DND-41 (cell line): ENCODE measurements around the gene ECHS1.
"Not testable (repeated sequence)": the region's sequence is repeated elsewhere in the genome, so short reads cannot be mapped to it uniquely, and the experiment has no call there.

Experiments used
- ATAC-seq: fragments of 200-7000 bp; cut with Tn5 transposase; 3 replicates; pipeline ENCODE4 v1.9.1; 2021; ENCODE audit warnings: low read depth; ENCODE audit not compliant: insufficient read depth
- DNase-seq: peaks from one replicate; pipeline ENCODE4 v3.0.0-alpha.2; 2020
- H2AFZ ChIP-seq: 2 replicates; pipeline ENCODE4 v1.6.0; 2012; ENCODE audit warnings: low read depth, low read length
- H3K27ac ChIP-seq: 2 replicates; pipeline ENCODE4 v1.5.1; 2012; ENCODE audit warnings: low read length, inconsistent platforms
- H3K27me3 ChIP-seq: fragments of 200-600 bp; sonication (generic); 2 replicates; pipeline ENCODE4 v1.6.0; 2012; ENCODE audit warnings: low read length, mild to moderate bottlenecking, inconsistent platforms; ENCODE audit not compliant: insufficient read depth, poor library complexity
- H3K36me3 ChIP-seq: 2 replicates; pipeline ENCODE4 v1.5.1; 2012; ENCODE audit warnings: low read length, inconsistent platforms; ENCODE audit not compliant: insufficient read depth
- H3K4me1 ChIP-seq: 2 replicates; pipeline ENCODE4 v1.5.1; 2012; ENCODE audit warnings: mild to moderate bottlenecking, low read length; ENCODE audit not compliant: insufficient read depth
- H3K4me2 ChIP-seq: 2 replicates; pipeline ENCODE4 v1.6.0; 2012; ENCODE audit warnings: mild to moderate bottlenecking, moderate library complexity, low read length, inconsistent platforms; ENCODE audit not compliant: insufficient read depth
- H3K4me3 ChIP-seq, 2 experiments: fragments of 200-600 bp in 1 of 2; shearing (Covaris generic) in 1 of 2; 2 replicates each; pipeline ENCODE4 v1.5.1; 2012 to 2016; ENCODE audit warnings: inconsistent platforms in 2 of 2, low read length in 2 of 2, mild to moderate bottlenecking in 2 of 2, low read depth in 1 of 2, moderate library complexity in 1 of 2
- H3K79me2 ChIP-seq: 2 replicates; pipeline ENCODE4 v1.6.0; 2012; ENCODE audit warnings: low read length, inconsistent platforms; ENCODE audit not compliant: insufficient read depth
- H3K9ac ChIP-seq: 2 replicates; pipeline ENCODE4 v1.6.0; 2012; ENCODE audit warnings: low read depth, mild to moderate bottlenecking, inconsistent platforms, low read length, moderate library complexity
- H3K9me3 ChIP-seq: 2 replicates; pipeline ENCODE4 v1.5.1; 2012; ENCODE audit warnings: low read length, moderate library complexity, mild to moderate bottlenecking, inconsistent platforms; ENCODE audit not compliant: insufficient read depth, severe bottlenecking
- H4K20me1 ChIP-seq: 2 replicates; pipeline ENCODE4 v1.6.0; 2012; ENCODE audit warnings: low read length; ENCODE audit not compliant: insufficient read depth
- CTCF ChIP-seq: IDR thresholded peaks from 2 replicates; pipeline ENCODE4 v1.5.1; 2012; ENCODE audit warnings: borderline replicate concordance, low read length, moderate library complexity, mild to moderate bottlenecking; ENCODE audit not compliant: poor library complexity, severe bottlenecking; ENCODE audit errors: extremely low read depth
- EZH2 ChIP-seq: IDR thresholded peaks from 3 replicates; pipeline ENCODE4 v1.6.1; 2012; ENCODE audit warnings: borderline replicate concordance, low read depth, mild to moderate bottlenecking, moderate library complexity, low read length, inconsistent platforms; ENCODE audit not compliant: severe bottlenecking

Gene ECHS1

GRCh38 chr10:133415752-133416151 lies 42.6 kb upstream of the ECHS1 start:
- H4K20me1 ChIP-seq = no peaks in the 10 kb centered on the region; the same call in 1 of the 2 replicates
- H3K4me1 ChIP-seq = no peaks in the 10 kb centered on the region
- DNase-seq (no peak), ATAC-seq (no peak)
- peaks cover 38% of the 10 kb centered on the region for H3K79me2 ChIP-seq
- peaks cover 37% of the 10 kb centered on the region for H3K9me3 ChIP-seq
- no peak overlapping the region for H2AFZ ChIP-seq
- H3K36me3 ChIP-seq = peaks cover 72% of the 10 kb centered on the region
- H3K9ac ChIP-seq = no peak overlapping the region
- H3K27me3 ChIP-seq = no peaks in the 10 kb centered on the region
- H3K27ac ChIP-seq = no peak overlapping the region
- no peak overlapping the region for H3K4me3 ChIP-seq
- H3K4me2 ChIP-seq = no peak overlapping the region
- TF ChIP-seq CTCF = no peak
- no peak for TF ChIP-seq EZH2

- not testable (repeated sequence) for H3K27ac ChIP-seq, H2AFZ ChIP-seq, H3K4me2 ChIP-seq, H3K9ac ChIP-seq, H3K4me1 ChIP-seq, H4K20me1 ChIP-seq, H3K4me3 ChIP-seq, H3K27me3 ChIP-seq, ATAC-seq
- Histone ChIP-seq H3K79me2 (peaks cover 50% of the 10 kb centered on the region), H3K36me3 (peaks cover 72% of the 10 kb centered on the region), H3K9me3 (peaks cover 49% of the 10 kb centered on the region)
- peak; percentile 4 for DNase-seq
Observed at GRCh38 chr10:133414401-133414800, 41.2 kb upstream of the ECHS1 start.

GRCh38 chr10:133412381-133412711 lies 39.2 kb upstream of the ECHS1 start:
- Histone ChIP-seq H2AFZ (no peak overlapping the region), H3K4me3 (no peak overlapping the region), H3K4me2 (no peak overlapping the region), H3K36me3 (peaks cover 78% of the 10 kb centered on the region), H3K9me3 (peaks cover 60% of the 10 kb centered on the region), H3K9ac (no peak overlapping the region), H3K27ac (no peak overlapping the region), H3K27me3 (no peaks in the 10 kb centered on the region), H3K79me2 (peaks cover 67% of the 10 kb centered on the region), H3K4me1 (no peaks in the 10 kb centered on the region), H4K20me1 (no peaks in the 10 kb centered on the region)
- DNase-seq = no peak
- no peak for ATAC-seq
- TF ChIP-seq CTCF (no peak), EZH2 (no peak)

- peaks cover 66% of the 10 kb centered on the region for H3K9me3 ChIP-seq
- no peak overlapping the region for H3K4me3 ChIP-seq
- H2AFZ ChIP-seq = no peak overlapping the region
- peaks cover 73% of the 10 kb centered on the region for H3K79me2 ChIP-seq
- peaks cover 84% of the 10 kb centered on the region for H3K36me3 ChIP-seq
- H3K4me1 ChIP-seq = no peaks in the 10 kb centered on the region
- no peaks in the 10 kb centered on the region for H3K27me3 ChIP-seq
- H4K20me1 ChIP-seq = no peaks in the 10 kb centered on the region
- ATAC-seq = no peak
- H3K4me2 ChIP-seq = no peak overlapping the region
- no peak overlapping the region for H3K9ac ChIP-seq
- H3K27ac ChIP-seq = no peak overlapping the region
- DNase-seq = no peak
- no peak for TF ChIP-seq EZH2
- no peak for TF ChIP-seq CTCF
Observed at GRCh38 chr10:133411523-133412380, 38.6 kb upstream of the ECHS1 start.
